Stomach (tissue), 4 donors: ENCODE data around the gene NPR2.

Experiments used
- EP300 ChIP-seq: sonication (generic); formaldehyde crosslinking; IDR thresholded peaks from one replicate; pipeline ENCODE4 v1.6.1; 2017; ENCODE audit warnings: antibody characterized with exemption
- POLR2A ChIP-seq, 4 donors: fragments of 450-650 bp; IDR thresholded peaks; one replicate each; pipeline ENCODE4 v1.6.1; 2016; ENCODE audit warnings: antibody characterized with exemption in 4 of 4, control low read depth in 2 of 4, mild to moderate bottlenecking in 1 of 4, moderate library complexity in 1 of 4
- POLR2AphosphoS5 ChIP-seq, 3 donors: sonication (generic); formaldehyde crosslinking; IDR thresholded peaks; one replicate each; pipeline ENCODE4 v1.6.1; 2016; ENCODE audit warnings: antibody characterized with exemption in 3 of 3
- TF ChIP-seq, protein P1 (sequence below), 7 experiments: fragments of 450-650 bp in 4 of 7; fragments of 200-600 bp in 3 of 7; sonication (generic) in 3 of 7; IDR thresholded peaks; one replicate each; pipeline ENCODE4 v1.5.1; 2016 to 2019; ENCODE audit warnings: antibody characterized with exemption in 7 of 7, control low read depth in 2 of 7, mild to moderate bottlenecking in 1 of 7

DNA sequence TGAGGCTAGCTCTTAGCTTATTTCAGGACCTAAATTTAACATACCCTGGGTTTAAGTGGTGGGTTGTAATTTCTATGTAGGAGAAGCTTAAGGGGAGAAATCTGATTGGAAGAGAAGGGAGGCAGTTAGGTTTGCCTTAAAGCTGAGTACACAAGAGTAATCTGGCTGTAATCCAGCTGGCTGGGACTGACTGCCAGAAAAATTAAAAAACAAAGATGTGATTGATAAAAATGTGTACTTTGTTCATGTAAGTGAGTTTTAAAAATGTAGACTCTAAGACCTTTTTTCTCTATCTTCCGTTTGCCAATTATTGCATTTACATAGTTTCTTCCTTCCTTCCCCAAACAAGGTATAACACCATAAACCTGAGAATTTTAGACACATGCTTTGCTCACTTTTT, 19.9 kb upstream of the NPR2 start:
- TF ChIP-seq, protein P1, sequence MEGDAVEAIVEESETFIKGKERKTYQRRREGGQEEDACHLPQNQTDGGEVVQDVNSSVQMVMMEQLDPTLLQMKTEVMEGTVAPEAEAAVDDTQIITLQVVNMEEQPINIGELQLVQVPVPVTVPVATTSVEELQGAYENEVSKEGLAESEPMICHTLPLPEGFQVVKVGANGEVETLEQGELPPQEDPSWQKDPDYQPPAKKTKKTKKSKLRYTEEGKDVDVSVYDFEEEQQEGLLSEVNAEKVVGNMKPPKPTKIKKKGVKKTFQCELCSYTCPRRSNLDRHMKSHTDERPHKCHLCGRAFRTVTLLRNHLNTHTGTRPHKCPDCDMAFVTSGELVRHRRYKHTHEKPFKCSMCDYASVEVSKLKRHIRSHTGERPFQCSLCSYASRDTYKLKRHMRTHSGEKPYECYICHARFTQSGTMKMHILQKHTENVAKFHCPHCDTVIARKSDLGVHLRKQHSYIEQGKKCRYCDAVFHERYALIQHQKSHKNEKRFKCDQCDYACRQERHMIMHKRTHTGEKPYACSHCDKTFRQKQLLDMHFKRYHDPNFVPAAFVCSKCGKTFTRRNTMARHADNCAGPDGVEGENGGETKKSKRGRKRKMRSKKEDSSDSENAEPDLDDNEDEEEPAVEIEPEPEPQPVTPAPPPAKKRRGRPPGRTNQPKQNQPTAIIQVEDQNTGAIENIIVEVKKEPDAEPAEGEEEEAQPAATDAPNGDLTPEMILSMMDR (IDR thresholded peaks at IDR 0.05) = no peak
- TF ChIP-seq EP300 (no peak), POLR2A (IDR thresholded peaks at IDR 0.05) (no peak), POLR2AphosphoS5 (IDR thresholded peaks at IDR 0.05) (no peak)
